Occipital lobe (tissue), 2 donors: ENCODE data around the gene TECPR2. TPM values are rescaled to one million over a fixed set of nuclear protein-coding genes. Genes with fewer than 3 reads are reported as not detected.
"Not testable (repeated sequence)": the region's sequence is repeated elsewhere in the genome, so short reads cannot be mapped to it uniquely, and the experiment has no call there.

ENCODE experiments used
- DNase-seq: peaks from one replicate; lab custom pipeline; 2025; lab: John Stamatoyannopoulos, UW
- total RNA-seq: library from RNA; depleted of rRNA; stranded (reverse); fragments of >200 nt; gene quantifications from one replicate; pipeline ENCODE4 v1.2.3, GENCODE V29; 2014

Gene TECPR2
- total RNA-seq, 1 donor from 2014 or later = 15.9 TPM

GRCh38 chr14:102333795-102334705 is 28.7 kb upstream of the TECPR2 start:
- no peak for DNase-seq

- no peak for DNase-seq
These were observed 27.6 kb upstream of the TECPR2 start for GRCh38 chr14:102335163-102335562.

GRCh38 chr14:102338724-102339123 is 24.0 kb upstream of the TECPR2 start:
- DNase-seq = no peak

GRCh38 chr14:102341566-102341965 is 21.2 kb upstream of the TECPR2 start:
- DNase-seq = no peak

GRCh38 chr14:102342238-102342637 is 20.5 kb upstream of the TECPR2 start:
- no peak for DNase-seq

- no peak for DNase-seq
These were observed 18.7 kb upstream of the TECPR2 start for GRCh38 chr14:102344084-102344483.

- peak; percentile 67 for DNase-seq
These were observed 18.3 kb upstream of the TECPR2 start for GRCh38 chr14:102344485-102344884.

GRCh38 chr14:102345232-102345631 is 17.5 kb upstream of the TECPR2 start:
- DNase-seq = no peak

GRCh38 chr14:102346645-102347044 is 16.1 kb upstream of the TECPR2 start:
- no peak for DNase-seq

- DNase-seq = no peak
These were observed 14.4 kb upstream of the TECPR2 start for GRCh38 chr14:102348376-102348775.

GRCh38 chr14:102351023-102351422 is 11.7 kb upstream of the TECPR2 start:
- DNase-seq = no peak

GRCh38 chr14:102351593-102351992 is 11.1 kb upstream of the TECPR2 start:
- DNase-seq = not testable (repeated sequence)

- no peak for DNase-seq
These were observed 10.5 kb upstream of the TECPR2 start for GRCh38 chr14:102352213-102352612.

GRCh38 chr14:102353126-102353619 is 9.6 kb upstream of the TECPR2 start:
- DNase-seq = no peak

GRCh38 chr14:102356280-102356679 is 6.5 kb upstream of the TECPR2 start:
- DNase-seq = no peak

GRCh38 chr14:102359341-102359740 is 3.4 kb upstream of the TECPR2 start:
- DNase-seq = no peak

- no peak for DNase-seq
These were observed 2.4 kb upstream of the TECPR2 start for GRCh38 chr14:102360388-102360787.

- DNase-seq = no peak
These were observed 657 bp upstream of the TECPR2 start for GRCh38 chr14:102362084-102362483.

GRCh38 chr14:102363182-102363943 is 622 bp downstream of the TECPR2 start:
- no peak for DNase-seq

- DNase-seq = no peak
These were observed 7.6 kb downstream of the TECPR2 start for GRCh38 chr14:102370305-102370809.

GRCh38 chr14:102371361-102371760 is 8.6 kb downstream of the TECPR2 start:
- no peak for DNase-seq

GRCh38 chr14:102373110-102373509 is 10.4 kb downstream of the TECPR2 start:
- no peak for DNase-seq
